ENCODE measurements around the gene IL1R2. TPM values are rescaled to one million over a fixed set of nuclear protein-coding genes. Genes with fewer than 3 reads are reported as not detected.

Gene IL1R2
- total RNA-seq, 1 experiment from 2014 or later: 0.22 TPM

DNA sequence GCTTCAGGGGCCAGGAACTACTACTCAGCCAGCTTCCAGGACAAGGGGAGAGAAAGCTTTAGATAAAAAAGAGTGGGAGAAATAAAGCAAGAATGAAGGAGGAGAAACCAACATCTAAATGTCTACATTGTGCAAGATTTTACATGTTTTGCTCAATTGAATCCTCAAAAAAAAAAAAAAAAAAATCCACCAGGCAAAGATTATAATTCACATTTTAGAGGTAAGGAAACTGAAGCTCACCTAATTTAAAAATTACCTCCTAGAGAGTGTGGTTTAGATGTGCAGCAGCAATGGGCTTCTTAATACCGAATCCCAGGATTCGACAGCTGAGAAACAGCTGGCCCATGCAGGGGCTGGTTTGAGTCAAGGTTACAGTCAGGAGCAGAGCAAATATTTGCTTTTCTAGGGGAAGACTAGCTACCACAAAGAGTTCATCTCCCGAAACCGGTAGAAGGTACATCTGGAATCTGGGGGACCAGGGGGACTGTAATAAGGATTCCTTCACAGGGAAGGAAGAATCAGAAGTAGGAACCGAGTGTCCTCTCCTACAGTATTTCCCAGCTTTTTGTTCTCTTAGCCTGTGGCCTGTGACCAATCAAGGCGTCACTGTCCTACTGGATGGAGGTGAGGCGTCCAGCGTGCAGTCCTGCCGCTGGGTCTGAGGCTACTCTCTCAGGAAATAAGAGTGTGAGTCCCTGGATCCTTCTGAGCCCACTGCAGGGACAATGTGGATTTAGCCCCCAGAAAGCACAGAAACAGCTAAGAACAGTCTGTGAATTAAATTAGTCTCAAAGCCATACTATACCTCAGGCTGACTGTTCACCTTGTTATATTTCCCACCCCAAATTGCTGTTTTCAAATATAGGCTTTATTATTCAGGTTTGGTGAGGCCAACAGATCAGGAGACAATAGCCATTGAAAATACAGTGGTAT, 42.3 kb downstream of the IL1R2 start (continued):
- TF ChIP-seq, protein P1, sequence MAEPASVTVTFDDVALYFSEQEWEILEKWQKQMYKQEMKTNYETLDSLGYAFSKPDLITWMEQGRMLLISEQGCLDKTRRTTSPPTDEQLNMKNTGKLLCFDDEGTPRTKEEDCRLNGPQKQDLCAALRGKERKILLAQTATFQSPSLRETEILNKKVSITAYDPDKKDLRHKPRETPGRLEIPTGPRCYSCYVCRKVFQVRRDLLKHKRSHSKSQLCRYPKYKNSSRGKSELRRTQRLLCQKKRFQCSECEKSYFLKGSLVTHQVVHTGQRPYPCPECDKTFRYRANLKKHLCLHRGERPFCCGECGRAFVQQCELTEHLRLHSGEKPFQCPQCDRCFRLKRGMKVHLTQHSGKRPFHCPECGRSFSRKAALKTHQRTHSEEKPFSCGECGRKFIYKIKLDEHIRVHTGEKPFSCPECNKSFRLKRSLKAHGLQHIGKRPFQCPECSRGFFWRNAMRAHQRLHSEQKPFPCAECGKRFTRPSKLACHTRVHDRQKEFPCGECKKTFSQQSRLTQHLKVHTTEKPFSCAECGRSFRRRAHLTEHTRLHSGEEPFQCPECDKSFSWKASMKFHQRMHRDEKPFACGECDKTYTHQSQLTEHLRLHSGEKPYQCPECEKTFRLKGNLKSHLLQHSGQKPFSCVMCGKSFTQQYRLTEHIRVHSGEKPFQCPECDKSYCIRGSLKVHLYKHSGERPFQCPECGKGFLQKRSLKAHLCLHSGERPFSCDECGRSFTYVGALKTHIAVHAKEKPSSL (CRISPR knock-in tag; conservative IDR thresholded peaks at IDR 0.05): no peak
- no peak for TF ChIP-seq GABPB1 (CRISPR knock-in tag; IDR thresholded peaks at IDR 0.05)

DNA sequence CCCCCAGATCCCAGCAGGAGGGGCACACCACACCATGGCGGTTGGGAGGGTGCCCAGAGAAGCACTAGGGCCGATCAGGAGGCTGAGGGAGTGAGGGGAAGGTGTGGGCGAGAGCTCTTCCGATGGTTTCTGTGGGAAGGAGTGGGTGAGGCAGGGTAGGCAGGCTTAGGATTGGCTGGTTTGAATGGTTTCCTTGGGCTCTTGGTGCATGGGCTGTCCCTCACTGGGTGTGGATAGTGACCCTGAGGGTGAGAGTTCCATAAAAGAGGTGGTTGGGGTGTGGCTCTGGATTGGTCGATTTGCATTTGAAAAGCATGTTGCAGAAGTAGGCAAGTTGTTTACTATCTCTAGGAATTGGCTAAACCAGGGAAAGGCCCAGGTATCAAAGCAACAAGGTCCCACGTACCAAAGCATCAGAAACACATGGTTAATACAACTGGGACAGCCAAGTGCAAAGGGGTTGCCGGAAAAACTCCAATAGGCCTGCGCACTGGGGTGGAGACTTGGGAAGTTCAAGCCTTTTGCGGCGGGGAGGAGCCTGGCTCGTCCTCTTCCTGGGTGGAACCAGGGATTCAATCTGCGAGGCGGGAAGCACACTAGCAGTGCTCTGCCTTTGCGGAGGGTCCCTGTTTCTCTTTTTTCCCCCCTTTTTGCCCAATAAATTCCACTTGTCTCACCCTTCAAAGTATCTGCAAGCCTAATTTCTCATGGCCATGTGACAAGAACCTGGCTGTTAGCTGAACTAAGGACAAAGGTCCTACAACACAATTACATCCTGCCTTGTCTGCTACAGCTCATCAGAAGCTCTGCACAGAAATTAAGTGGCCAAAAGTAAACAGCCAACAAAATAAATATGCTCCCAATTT, 43.2 kb downstream of the IL1R2 start:
- Mint-ChIP-seq H3K9me3 (peaks cover 15% of the 10 kb centered on the region), H3K27me3 (ENCODE audit: low read depth) (peaks cover 3% of the 10 kb centered on the region), H3K4me1 (peaks cover 15% of the 10 kb centered on the region), H3K27ac (no peak overlapping the region), H3K4me3 (no peak overlapping the region; the same call in 1 of the 2 replicates), H3K36me3 (no peaks in the 10 kb centered on the region)
- DNase-seq (ENCODE audit: low spot score): no peak
- TF ChIP-seq NR3C1 (CRISPR knock-in tag; conservative IDR thresholded peaks at IDR 0.05; ENCODE audit: low read depth) (no peak), GABPB1 (CRISPR knock-in tag; IDR thresholded peaks at IDR 0.05) (0 out of 2 replicates have a peak, but pooled peaks have one; percentile 28), MYBL2 (CRISPR knock-in tag; IDR thresholded peaks at IDR 0.05) (no peak)
- TF ChIP-seq, protein P2, sequence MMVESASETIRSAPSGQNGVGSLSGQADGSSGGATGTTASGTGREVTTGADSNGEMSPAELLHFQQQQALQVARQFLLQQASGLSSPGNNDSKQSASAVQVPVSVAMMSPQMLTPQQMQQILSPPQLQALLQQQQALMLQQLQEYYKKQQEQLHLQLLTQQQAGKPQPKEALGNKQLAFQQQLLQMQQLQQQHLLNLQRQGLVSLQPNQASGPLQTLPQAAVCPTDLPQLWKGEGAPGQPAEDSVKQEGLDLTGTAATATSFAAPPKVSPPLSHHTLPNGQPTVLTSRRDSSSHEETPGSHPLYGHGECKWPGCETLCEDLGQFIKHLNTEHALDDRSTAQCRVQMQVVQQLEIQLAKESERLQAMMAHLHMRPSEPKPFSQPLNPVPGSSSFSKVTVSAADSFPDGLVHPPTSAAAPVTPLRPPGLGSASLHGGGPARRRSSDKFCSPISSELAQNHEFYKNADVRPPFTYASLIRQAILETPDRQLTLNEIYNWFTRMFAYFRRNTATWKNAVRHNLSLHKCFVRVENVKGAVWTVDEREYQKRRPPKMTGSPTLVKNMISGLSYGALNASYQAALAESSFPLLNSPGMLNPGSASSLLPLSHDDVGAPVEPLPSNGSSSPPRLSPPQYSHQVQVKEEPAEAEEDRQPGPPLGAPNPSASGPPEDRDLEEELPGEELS (CRISPR knock-in tag; IDR thresholded peaks at IDR 0.05): peak; percentile 43; the same call in 1 of the 2 replicates
- ChIA-PET CTCF (interaction anchor here (2.3 kb wide), 1 partner anchor 206 kb away, joined by 9 read pairs; no protein-coding TSS in a partner anchor), POLR2A (no interaction called here)
- ATAC-seq: peak; percentile 80

DNA sequence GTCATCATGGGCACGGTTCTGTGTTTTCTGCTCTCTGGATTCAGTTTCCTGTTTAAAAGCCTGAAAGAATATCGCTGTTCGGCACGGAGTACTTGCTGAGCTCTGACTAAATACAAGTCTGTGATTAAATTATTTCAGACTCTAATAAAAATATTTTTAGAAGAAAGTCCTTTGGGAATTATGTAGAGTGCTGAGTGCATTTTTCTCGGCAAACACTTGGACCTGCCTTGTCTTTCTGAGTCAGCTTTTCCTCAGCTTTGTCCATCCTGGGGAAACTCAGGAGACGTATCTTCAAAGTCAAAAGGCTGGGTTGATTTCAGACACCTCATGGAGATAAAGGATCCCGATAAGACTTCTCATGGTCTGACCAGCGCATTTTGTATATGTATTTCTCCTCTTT, 45.9 kb downstream of the IL1R2 start:
- H3K4me3 Mint-ChIP-seq: no peak overlapping the region
- H3K4me1 Mint-ChIP-seq: peaks cover 15% of the 10 kb centered on the region
- TF ChIP-seq, protein P3, sequence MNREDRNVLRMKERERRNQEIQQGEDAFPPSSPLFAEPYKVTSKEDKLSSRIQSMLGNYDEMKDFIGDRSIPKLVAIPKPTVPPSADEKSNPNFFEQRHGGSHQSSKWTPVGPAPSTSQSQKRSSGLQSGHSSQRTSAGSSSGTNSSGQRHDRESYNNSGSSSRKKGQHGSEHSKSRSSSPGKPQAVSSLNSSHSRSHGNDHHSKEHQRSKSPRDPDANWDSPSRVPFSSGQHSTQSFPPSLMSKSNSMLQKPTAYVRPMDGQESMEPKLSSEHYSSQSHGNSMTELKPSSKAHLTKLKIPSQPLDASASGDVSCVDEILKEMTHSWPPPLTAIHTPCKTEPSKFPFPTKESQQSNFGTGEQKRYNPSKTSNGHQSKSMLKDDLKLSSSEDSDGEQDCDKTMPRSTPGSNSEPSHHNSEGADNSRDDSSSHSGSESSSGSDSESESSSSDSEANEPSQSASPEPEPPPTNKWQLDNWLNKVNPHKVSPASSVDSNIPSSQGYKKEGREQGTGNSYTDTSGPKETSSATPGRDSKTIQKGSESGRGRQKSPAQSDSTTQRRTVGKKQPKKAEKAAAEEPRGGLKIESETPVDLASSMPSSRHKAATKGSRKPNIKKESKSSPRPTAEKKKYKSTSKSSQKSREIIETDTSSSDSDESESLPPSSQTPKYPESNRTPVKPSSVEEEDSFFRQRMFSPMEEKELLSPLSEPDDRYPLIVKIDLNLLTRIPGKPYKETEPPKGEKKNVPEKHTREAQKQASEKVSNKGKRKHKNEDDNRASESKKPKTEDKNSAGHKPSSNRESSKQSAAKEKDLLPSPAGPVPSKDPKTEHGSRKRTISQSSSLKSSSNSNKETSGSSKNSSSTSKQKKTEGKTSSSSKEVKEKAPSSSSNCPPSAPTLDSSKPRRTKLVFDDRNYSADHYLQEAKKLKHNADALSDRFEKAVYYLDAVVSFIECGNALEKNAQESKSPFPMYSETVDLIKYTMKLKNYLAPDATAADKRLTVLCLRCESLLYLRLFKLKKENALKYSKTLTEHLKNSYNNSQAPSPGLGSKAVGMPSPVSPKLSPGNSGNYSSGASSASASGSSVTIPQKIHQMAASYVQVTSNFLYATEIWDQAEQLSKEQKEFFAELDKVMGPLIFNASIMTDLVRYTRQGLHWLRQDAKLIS (CRISPR knock-in tag; IDR thresholded peaks at IDR 0.05; ENCODE audit: borderline replicate concordance): no peak
- no peak for TF ChIP-seq ZNF219 (CRISPR knock-in tag; IDR thresholded peaks at IDR 0.05; ENCODE audit: borderline replicate concordance)
- no peak for TF ChIP-seq CREM (CRISPR knock-in tag; IDR thresholded peaks at IDR 0.05)
- no peak for TF ChIP-seq TEAD4 (CRISPR knock-in tag; IDR thresholded peaks at IDR 0.05)
- no peak for TF ChIP-seq NR1H2 (CRISPR knock-in tag; IDR thresholded peaks at IDR 0.05)
- no peak for TF ChIP-seq ESRRA (CRISPR knock-in tag; IDR thresholded peaks at IDR 0.05; ENCODE audit: borderline replicate concordance)
- no peak for TF ChIP-seq OVOL2 (CRISPR knock-in tag; IDR thresholded peaks at IDR 0.05; ENCODE audit: borderline replicate concordance)
- TF ChIP-seq, protein P1 (CRISPR knock-in tag; conservative IDR thresholded peaks at IDR 0.05): no peak
- ChIA-PET POLR2A (no interaction called here), CTCF (interaction anchor here (1.4 kb wide), 1 partner anchor 32 kb away, joined by 5 read pairs; no protein-coding TSS in a partner anchor)
- ATAC-seq: no peak
- DNase-seq (ENCODE audit: low spot score): no peak
- no peaks in the 10 kb centered on the region for H3K36me3 Mint-ChIP-seq
- H3K9me3 Mint-ChIP-seq: peaks cover 15% of the 10 kb centered on the region
- peaks cover 3% of the 10 kb centered on the region for H3K27me3 Mint-ChIP-seq (ENCODE audit: low read depth)
- H3K27ac Mint-ChIP-seq: no peak overlapping the region
